ENCODE measurements around the gene EPS8L2.

DNA sequence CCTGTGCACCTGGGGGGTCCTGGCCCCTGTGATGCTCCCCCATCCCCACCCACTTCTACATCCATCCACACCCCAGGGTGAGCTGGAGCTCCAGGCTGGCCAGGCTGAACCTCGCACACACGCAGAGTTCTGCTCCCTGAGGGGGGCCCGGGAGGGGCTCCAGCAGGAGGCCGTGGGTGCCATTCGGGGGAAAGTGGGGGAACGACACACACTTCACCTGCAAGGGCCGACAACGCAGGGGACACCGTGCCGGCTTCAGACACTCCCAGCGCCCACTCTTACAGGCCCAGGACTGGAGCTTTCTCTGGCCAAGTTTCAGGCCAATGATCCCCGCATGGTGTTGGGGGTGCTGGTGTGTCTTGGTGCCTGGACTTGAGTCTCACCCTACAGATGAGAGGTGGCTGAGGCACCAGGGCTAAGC lies 21.3 kb downstream of the EPS8L2 start:
- TF ChIP-seq POLR2A (IDR thresholded peaks at IDR 0.05) (no peak), EP300 (IDR thresholded peaks at IDR 0.05) (no peak)
- TF ChIP-seq, protein P1, sequence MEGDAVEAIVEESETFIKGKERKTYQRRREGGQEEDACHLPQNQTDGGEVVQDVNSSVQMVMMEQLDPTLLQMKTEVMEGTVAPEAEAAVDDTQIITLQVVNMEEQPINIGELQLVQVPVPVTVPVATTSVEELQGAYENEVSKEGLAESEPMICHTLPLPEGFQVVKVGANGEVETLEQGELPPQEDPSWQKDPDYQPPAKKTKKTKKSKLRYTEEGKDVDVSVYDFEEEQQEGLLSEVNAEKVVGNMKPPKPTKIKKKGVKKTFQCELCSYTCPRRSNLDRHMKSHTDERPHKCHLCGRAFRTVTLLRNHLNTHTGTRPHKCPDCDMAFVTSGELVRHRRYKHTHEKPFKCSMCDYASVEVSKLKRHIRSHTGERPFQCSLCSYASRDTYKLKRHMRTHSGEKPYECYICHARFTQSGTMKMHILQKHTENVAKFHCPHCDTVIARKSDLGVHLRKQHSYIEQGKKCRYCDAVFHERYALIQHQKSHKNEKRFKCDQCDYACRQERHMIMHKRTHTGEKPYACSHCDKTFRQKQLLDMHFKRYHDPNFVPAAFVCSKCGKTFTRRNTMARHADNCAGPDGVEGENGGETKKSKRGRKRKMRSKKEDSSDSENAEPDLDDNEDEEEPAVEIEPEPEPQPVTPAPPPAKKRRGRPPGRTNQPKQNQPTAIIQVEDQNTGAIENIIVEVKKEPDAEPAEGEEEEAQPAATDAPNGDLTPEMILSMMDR (IDR thresholded peaks at IDR 0.05) = no peak

Data from suprapubic skin (tissue), 3 donors.